Measurements from ENCODE around the gene NFATC1.

The NFATC1 gene

DNA sequence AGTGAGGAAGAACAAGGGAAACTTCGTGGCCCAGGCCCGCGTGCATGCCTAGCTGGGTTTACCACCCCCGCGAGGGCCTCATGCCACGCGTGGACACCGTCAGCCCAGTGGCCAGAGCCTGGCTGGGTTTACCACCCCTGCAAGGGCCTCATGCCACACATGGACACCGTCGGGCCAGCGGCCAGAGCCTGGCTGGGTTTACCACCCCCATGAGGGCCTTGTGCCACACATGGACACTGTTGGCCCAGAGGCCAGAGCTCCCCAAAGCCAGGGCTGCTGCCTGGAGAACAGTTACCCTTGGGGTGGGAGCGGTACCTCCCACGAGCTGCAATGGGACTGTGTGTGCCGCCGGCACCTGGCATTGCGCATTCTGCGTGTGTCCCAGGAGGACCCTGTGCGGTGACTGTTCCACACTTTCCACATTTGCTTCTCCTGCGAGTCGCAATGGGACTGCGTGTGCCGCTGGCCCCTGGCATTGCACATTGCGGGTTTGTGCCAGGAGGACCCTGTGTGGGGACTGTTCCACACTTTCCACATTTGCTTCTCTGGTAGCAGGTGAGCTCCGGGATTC, 178.3 kb downstream of the NFATC1 start:
- no peak for DNase-seq (ENCODE audit: low read depth)

DNA sequence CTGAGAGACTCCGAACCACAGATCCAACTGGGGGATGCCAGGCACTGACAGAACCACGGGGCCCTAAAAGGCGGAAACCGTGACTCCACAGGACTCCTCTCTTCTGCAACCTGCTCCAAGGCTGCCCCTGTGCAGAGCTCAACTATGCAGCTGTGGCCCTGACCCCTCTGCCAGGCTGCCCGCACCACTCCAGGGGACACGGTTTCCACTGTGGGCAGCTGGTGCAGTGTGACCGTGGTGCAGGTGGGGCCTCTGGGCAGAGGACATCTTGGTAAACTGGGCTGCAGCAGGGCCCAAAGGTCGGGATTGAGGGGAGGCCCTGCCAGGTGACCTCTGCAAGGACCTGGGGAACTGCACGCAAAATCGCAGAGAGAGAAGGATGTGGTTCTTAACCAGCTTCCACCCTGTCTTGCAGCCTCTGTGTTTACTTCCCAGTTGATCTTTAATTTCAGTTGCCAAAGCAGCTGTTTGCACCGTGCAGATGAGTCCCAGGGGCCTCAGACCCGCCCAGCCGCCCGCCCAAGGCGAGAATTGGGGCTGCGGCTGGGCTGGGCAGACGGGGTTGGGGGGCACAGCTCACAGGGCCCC, 179.3 kb downstream of the NFATC1 start:
- DNase-seq (ENCODE audit: low read depth) = no peak

DNA sequence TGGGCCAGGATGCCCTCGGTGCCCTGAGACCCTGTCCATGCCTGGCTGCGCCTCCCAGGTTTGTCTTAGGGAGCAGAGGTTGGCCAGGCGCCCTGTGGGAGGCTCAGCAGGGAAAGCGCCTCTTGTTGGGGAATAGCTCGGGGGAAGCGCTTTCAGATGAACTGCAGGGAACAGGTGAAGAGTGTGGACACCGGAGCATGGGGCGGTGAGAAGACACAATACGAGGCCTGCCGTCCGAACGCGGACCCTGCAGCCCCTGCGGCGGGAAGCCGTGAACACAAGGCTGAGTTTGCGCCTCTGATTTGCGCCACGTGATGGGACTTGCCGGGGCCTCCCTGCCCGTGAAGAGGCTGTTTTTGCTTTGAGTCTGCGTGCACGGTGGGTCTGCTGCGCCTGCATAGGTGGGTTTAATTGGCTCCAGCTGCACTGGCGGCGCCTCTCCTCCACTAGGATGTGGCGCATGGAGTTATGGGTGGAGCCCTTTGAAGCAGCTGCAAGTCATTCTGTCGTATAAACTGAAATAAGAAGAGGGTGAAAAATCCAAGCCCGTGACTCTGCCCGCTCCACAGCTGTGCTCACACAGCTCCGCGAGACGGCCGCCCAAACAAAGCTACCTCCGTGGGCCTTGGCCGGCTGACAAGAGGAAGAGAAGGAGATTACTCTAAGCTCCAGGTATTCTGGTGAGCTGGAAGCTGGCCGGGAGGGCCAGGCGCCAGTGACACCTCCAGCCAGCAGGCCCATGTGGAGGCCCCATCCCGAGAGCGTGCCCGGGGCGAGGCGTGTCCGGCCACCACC, 180.4 kb downstream of the NFATC1 start:
- DNase-seq (ENCODE audit: low read depth) = no peak

DNA sequence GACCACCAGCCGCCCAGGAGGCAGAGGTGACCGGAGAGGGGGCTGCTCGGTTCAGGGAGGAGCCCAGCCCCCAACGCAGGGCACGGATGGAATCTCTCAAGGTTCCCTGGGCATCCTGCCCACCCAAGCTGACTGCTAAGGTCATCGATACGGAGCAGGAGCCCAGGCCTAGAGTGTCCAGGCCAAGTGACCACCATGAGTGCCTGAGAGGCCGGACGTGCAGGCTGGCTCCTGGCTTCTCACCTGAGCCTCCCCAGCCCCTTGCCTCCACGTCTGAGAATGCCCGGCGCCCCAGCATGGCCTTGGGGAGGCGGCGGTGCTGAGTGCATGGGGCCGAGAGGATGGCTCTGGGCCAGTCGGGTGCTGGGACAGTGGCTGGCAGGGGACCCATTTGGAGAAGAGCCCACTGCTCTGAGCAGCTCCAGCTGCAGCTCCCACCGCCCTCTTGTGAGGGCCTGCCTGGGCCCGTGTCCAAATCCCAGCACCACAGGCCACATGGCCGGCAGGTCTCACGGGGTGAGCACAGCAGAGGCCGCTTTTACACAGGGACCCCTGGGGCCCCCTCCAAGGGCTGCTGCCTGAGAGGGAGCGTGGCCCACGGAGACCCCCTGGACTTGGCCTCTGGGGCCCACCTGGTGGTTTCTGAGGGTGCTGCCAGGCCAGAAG, 181.1 kb downstream of the NFATC1 start:
- DNase-seq (ENCODE audit: low read depth) = no peak

DNA sequence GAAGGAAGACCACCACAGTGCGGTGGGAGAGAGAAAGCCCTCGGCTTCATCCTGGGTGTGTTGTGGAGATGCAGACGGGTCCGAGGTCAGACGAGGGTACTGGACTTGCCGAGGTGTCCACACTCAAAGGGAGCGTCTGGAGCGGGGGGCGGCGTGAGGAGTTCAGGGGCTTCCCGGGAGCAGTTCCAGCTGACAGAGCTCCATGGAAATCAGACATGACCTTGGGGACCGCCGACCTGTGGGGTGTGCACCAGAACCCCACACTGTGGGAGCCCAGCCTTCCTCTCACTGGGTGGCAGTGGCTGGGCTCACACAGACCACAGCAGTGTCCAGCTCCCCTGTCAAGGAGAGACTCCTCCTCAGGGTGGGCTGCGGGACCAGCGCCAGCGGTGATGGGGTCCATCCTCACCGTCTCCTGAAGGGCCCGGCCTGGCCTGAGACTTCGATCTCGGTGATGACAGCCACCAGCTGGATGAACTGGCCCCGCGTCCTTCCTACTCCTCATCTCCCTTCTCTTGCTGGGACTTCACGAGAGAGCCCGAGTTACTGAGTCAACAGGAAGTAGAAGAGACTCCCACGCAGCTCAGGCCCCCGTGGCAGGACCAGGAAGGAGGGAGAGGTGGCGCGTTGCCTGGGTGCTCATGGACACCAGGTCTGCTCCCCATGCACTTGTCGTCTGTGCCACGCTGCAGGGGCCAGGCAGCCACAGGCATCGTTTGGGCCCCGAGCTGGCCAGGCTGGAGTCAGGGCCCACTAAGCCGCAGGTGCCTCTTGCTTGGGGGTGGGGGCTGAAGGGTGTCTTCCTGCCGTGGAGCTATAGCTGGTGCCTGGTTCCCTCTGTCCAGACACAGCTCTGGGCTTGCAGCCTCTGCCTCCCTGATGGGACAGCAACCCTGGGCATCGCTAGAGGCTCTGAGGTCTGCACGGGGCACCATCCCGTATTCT, 182.0 kb downstream of the NFATC1 start:
- DNase-seq (ENCODE audit: low read depth) = no peak

DNA sequence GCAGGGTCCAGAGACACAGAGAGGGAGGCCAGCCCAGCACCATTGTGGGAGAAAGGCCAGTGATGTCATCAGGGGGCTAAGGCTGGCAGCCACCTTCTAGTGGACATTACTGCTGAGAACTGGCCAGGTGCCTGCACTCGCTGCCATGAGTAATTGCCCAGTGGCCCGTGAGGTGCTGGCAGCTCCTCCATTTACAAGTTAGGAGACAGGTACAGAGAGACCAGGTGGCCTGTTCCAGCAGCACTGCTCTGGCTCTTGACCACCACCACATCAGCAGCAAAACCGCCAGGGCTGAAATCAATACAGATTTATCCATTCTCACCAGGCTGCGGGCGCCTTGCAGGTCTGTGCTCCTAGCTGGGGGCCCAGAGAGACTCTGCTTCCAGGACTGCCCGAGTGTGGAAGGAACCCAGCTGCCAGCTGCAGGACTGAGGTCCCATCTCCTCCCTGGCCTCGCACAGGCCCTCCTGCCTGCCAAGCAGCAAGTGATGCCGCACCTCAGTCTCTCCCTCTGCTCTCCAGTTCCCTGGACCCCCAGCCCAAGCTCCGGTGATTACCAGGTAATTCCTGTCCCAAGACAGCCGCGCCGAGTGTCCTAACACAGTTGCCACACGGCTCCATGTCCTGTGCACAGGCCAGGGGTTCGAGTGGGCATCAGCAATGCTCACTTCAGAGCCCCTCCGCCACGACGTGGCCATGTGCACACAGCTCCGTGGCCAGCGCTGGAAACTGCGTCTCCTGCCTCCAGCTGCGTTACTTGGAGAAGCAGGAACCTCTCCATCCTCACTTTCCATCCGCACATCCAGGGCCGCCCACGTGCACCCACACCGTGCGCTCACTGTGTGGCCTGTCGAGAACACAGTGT, 182.9 kb downstream of the NFATC1 start:
- DNase-seq (ENCODE audit: low read depth) = no peak
